Endothelial cell of umbilical vein (primary cell): ENCODE measurements around the gene MYBPHL. TPM values are rescaled to one million over a fixed set of nuclear protein-coding genes. Genes with fewer than 3 reads are reported as not detected.

ENCODE experiments used
- BruUV-seq: library from RNA; stranded (reverse); fragments of 400-500 nt; replicated peaks from 2 replicates; lab custom pipeline; 2021; lab: Mats Ljungman, UMichigan
- CTCF ChIA-PET: fragments of 300-600, 350-600 bp; sonication (Branson Sonifier 250); formaldehyde crosslinking; loops from one replicate; lab custom pipeline; 2021; ENCODE audit warnings: antibody characterized with exemption, inconsistent platforms; lab: Charles Lee
- POLR2A ChIA-PET: fragments of 300-600, 350-600 bp; sonication (Branson Sonifier 250); formaldehyde crosslinking; loops from one replicate; lab custom pipeline; 2021; ENCODE audit warnings: antibody characterized with exemption, inconsistent platforms; lab: Charles Lee
- DNase-seq: peaks from one replicate; pipeline ENCODE4 v3.0.0-alpha.2; 2011; ENCODE audit warnings: low read depth, low spot score
- FAIRE-seq: peaks from 2 replicates; lab custom pipeline; 2011; peaks lifted over from hg19 to GRCh38; lab: Jason Lieb, UNC
- H2AFZ ChIP-seq: 2 replicates; pipeline ENCODE4 v1.6.0; 2012; ENCODE audit warnings: low read depth, low read length, control low read depth, inconsistent platforms
- H3K27ac ChIP-seq: 2 replicates; pipeline ENCODE4 v1.5.1; 2011; ENCODE audit warnings: low read depth, mild to moderate bottlenecking, control low read depth, low read length, moderate library complexity; ENCODE audit not compliant: insufficient read depth
- H3K27me3 ChIP-seq, 2 experiments: 2 replicates each; pipeline versions ENCODE4 v1.6.0 to v1.6.1; 2011; ENCODE audit warnings: low read length in 2 of 2, mixed read lengths in 1 of 2; ENCODE audit not compliant: control insufficient read depth in 2 of 2, insufficient read depth in 2 of 2
- H3K36me3 ChIP-seq, 2 experiments: 2 replicates in 1 of 2; 3 replicates in 1 of 2; pipeline ENCODE4 v1.5.1; 2011; ENCODE audit warnings: low read length in 2 of 2, mild to moderate bottlenecking in 1 of 2, moderate library complexity in 1 of 2; ENCODE audit not compliant: control insufficient read depth in 2 of 2, insufficient read depth in 2 of 2; ENCODE audit errors: extremely low read depth in 1 of 2
- H3K4me1 ChIP-seq: 3 replicates; pipeline ENCODE4 v1.5.1; 2011; ENCODE audit warnings: mild to moderate bottlenecking, low read length; ENCODE audit not compliant: control insufficient read depth, insufficient read depth; ENCODE audit errors: extremely low read depth
- H3K4me2 ChIP-seq: 2 replicates; pipeline ENCODE4 v1.6.1; 2011; ENCODE audit warnings: low read length, control low read depth, mixed read lengths; ENCODE audit not compliant: insufficient read depth
- H3K4me3 ChIP-seq, 3 experiments: fragments of 200-600 bp in 1 of 3; sonication (generic), shearing (Covaris generic) in 1 of 3; replicated peaks in 1 of 3; 2 replicates each; pipeline ENCODE4 v1.5.1; 2011 to 2016; ENCODE audit warnings: control low read depth in 3 of 3, low read length in 3 of 3, mild to moderate bottlenecking in 2 of 3, inconsistent platforms in 1 of 3, low read depth in 1 of 3, moderate library complexity in 1 of 3; ENCODE audit not compliant: insufficient read depth in 1 of 3
- H3K79me2 ChIP-seq: 2 replicates; pipeline ENCODE4 v1.6.0; 2012; ENCODE audit warnings: low read length, inconsistent platforms; ENCODE audit not compliant: control insufficient read depth, insufficient read depth
- H3K9ac ChIP-seq: replicated peaks from 2 replicates; pipeline ENCODE3; 2011; ENCODE audit warnings: low read length, control low read depth; ENCODE audit not compliant: insufficient read depth; ENCODE audit errors: extremely low read depth
- H3K9me1 ChIP-seq: replicated peaks from 3 replicates; pipeline ENCODE4 v1.6.0; 2011; ENCODE audit warnings: mild to moderate bottlenecking, low read length; ENCODE audit not compliant: control insufficient read depth, insufficient read depth; ENCODE audit errors: extremely low read depth
- H3K9me3 ChIP-seq: replicated peaks from 2 replicates; pipeline ENCODE4 v1.5.1; 2012; ENCODE audit warnings: low read length, inconsistent platforms; ENCODE audit not compliant: control insufficient read depth, insufficient read depth
- H4K20me1 ChIP-seq: replicated peaks from 2 replicates; pipeline ENCODE3; 2011; ENCODE audit warnings: mild to moderate bottlenecking, low read length; ENCODE audit not compliant: control insufficient read depth, insufficient read depth; ENCODE audit errors: extremely low read depth
- CTCF ChIP-seq, 2 donors: IDR thresholded peaks; 1 replicate in 1 of 2; 2 replicates in 1 of 2; pipeline ENCODE4 v1.5.1; 2011; ENCODE audit warnings: low read length in 2 of 2, mild to moderate bottlenecking in 2 of 2, moderate library complexity in 2 of 2, control low read depth in 1 of 2, inconsistent platforms in 1 of 2, low read depth in 1 of 2; ENCODE audit not compliant: insufficient read depth in 1 of 2; ENCODE audit errors: extremely low read depth in 1 of 2
- EZH2 ChIP-seq: IDR thresholded peaks from 2 replicates; pipeline ENCODE4 v1.6.1; 2012; ENCODE audit warnings: borderline replicate concordance, low read depth, mild to moderate bottlenecking, moderate library complexity, low read length, inconsistent platforms; ENCODE audit not compliant: severe bottlenecking
- FOS ChIP-seq: IDR thresholded peaks from 2 replicates; pipeline ENCODE4 v1.6.1; 2011; ENCODE audit warnings: mild to moderate bottlenecking, low read length, moderate library complexity, borderline replicate concordance; ENCODE audit not compliant: insufficient read depth
- GATA2 ChIP-seq: IDR thresholded peaks from 2 replicates; pipeline ENCODE4 v1.7.0; 2011; ENCODE audit warnings: low read depth, mild to moderate bottlenecking, moderate library complexity, mixed read lengths, low read length; ENCODE audit not compliant: insufficient read length, insufficient read depth
- JUN ChIP-seq: IDR thresholded peaks from 2 replicates; pipeline ENCODE4 v1.6.1; 2011; ENCODE audit warnings: borderline replicate concordance, low read depth; ENCODE audit not compliant: insufficient read length, insufficient read depth
- MYC ChIP-seq: IDR thresholded peaks from one replicate; pipeline ENCODE4 v1.6.1; 2011; ENCODE audit warnings: mild to moderate bottlenecking, low read depth, low read length
- POLR2A ChIP-seq: IDR thresholded peaks from 2 replicates; pipeline ENCODE4 v1.6.1; 2012; ENCODE audit warnings: low read depth, mild to moderate bottlenecking, control low read depth, low read length
- POLR2AphosphoS5 ChIP-seq: IDR thresholded peaks from 2 replicates; pipeline ENCODE4 v1.6.1; 2012; ENCODE audit warnings: low read depth, mild to moderate bottlenecking, control low read depth, low read length, moderate library complexity; ENCODE audit not compliant: insufficient read depth
- dilution Hi-C: fragments of 300-500 bp; cut with MboI; formaldehyde crosslinking; loops from one replicate; pipeline ENCODE4 v1.15.0; 2019; ENCODE audit warnings: low sequenced_read_pairs; ENCODE audit not compliant: extremely low pct_ligation_motif_present
- intact Hi-C: fragments of 100-400 bp; cut with micrococcal nuclease; formaldehyde crosslinking; loops from one replicate; pipeline ENCODE4 v1.10.0; 2022
- polyA plus RNA-seq, 4 experiments: library from polyadenylated mRNA; depleted of rRNA in 3 of 4; stranded (reverse) in 3 of 4; unstranded in 1 of 4; fragments of >200 nt; gene quantifications; 2 replicates each; pipeline versions ENCODE4 v1.2.1 to v1.2.3, GENCODE V29; 2011 to 2012; ENCODE audit warnings: missing spikeins in 1 of 4
- total RNA-seq: library from RNA; stranded (reverse); gene quantifications from 2 replicates; pipeline ENCODE4 v1.2.3, GENCODE V29; 2021
- TF ChIP-seq, protein P1 (sequence below): IDR thresholded peaks from 2 replicates; pipeline ENCODE4 v1.6.1; 2011; ENCODE audit not compliant: insufficient read depth, insufficient read length

MYBPHL gene
- total and polyA plus RNA-seq, 2 donors (not counting 3 experiments of a cell fraction or from before 2014, with no cell fraction given), result not detected

DNA sequence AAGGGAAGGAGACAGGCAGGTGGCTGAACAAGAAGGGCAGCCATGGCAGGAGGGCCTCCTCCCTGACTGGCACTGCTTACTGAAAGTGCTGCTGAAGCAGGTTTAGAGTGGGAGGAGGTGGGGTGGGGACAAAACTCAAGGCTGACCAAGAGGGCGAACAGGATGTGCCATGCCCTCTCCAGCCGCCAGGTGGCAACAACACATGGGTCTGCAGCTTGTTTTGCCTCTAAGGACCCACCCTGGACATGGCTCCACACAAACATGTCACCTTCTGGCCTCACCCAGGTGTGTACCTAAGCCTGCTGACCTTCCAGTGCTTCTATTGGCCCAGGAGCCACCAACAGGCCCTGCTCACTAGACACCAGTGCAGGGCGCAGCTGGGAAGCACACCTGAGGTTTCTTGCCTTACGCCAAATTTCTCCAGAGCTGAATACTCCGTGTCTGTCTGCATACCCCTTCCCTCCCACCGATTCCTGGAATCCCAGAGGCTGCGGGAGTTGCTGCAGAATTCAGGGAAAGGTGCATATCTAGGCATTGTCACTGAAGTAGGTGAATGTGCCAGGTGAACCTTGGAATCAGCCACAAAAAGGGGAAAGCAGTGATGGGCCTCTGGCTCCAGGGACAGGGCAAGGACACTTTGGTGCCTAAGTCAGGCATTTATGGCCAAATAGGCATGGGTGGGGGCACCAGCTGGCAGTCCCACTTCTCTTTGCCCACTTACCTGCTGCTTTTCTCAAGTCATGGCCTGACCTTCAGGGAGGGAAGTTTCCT lies 29.2 kb downstream of the MYBPHL start:
- TF ChIP-seq POLR2A (no peak), GATA2 (no peak), EZH2 (no peak), FOS (no peak), JUN (no peak), MYC (no peak), CTCF (IDR thresholded peaks at IDR 0.05; ENCODE audit: extremely low read depth in 1 of 2, insufficient read depth in 1 of 2, low read depth in 1 of 2, low read length in 2 of 2) (peak; percentile 78 to 95), POLR2AphosphoS5 (no peak)
- TF ChIP-seq, protein P1, sequence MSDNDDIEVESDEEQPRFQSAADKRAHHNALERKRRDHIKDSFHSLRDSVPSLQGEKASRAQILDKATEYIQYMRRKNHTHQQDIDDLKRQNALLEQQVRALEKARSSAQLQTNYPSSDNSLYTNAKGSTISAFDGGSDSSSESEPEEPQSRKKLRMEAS, result peak; percentile 19
- Histone ChIP-seq H3K27me3 (no peaks in the 10 kb centered on the region), H3K79me2 (peaks cover 13% of the 10 kb centered on the region), H3K27ac (no peak overlapping the region), H2AFZ (peak overlapping the region; percentile 25), H4K20me1 (no peaks in the 10 kb centered on the region), H3K9me3 (no peaks in the 10 kb centered on the region), H3K4me1 (peaks cover 12% of the 10 kb centered on the region), H3K4me3 (no peak overlapping the region), H3K9ac (no peak overlapping the region), H3K36me3 (no peaks in the 10 kb centered on the region), H3K9me1 (no peaks in the 10 kb centered on the region), H3K4me2 (no peak overlapping the region)
- dilution Hi-C loops (no loop called here), intact Hi-C loops (loop anchor here (1.0 to 10.0 kb wide), 2 partner anchors 122 to 207 kb away; partner anchors contain the start of gene ATXN7L2)
- BruUV-seq, result no TSS peak
- DNase-seq, result peak; percentile 69
- CTCF ChIA-PET, result interaction anchor here (0.6 to 4.8 kb wide), 22 partner anchors 10 to 268 kb away, joined by 3 to 282 read pairs (median 4); partner anchors contain the start of gene SORT1
- FAIRE-seq, result peak; percentile 92
- POLR2A ChIA-PET, result no interaction called here
